WTC11 (cell line): Measurements from ENCODE around the gene ZFP36L2. TPM values are rescaled to one million over a fixed set of nuclear protein-coding genes. Genes with fewer than 3 reads are reported as not detected.
A peak's percentile ranks its signal among the peaks of the same experiment; 100 is the strongest.

ENCODE experiments used
- ATAC-seq: fragments of 200-7000 bp; cut with Tn5 transposase; 2 replicates; pipeline ENCODE4 v1.10.0; 2021; ENCODE audit warnings: mild to moderate bottlenecking, moderate library complexity
- CTCF ChIA-PET: fragments of 300-600 bp; sonication (Branson Sonifier 250); formaldehyde crosslinking; loops from one replicate; lab custom pipeline; 2021; ENCODE audit warnings: antibody characterized with exemption; lab: Charles Lee
- POLR2A ChIA-PET: fragments of 350-600 bp; sonication (Branson Sonifier 250); formaldehyde crosslinking; loops from one replicate; lab custom pipeline; 2021; ENCODE audit warnings: antibody characterized with exemption; lab: Charles Lee
- DNase-seq: peaks from one replicate; pipeline ENCODE4 v3.0.0; 2021; ENCODE audit warnings: low spot score
- H3K27ac Mint-ChIP-seq: 2 replicates; pipeline ENCODE4 v1.8.0; 2021; ENCODE audit warnings: mixed read lengths
- H3K27me3 Mint-ChIP-seq: 2 replicates; pipeline ENCODE4 v1.8.0; 2021; ENCODE audit warnings: low read depth, mild to moderate bottlenecking, moderate library complexity, mixed read lengths
- H3K36me3 Mint-ChIP-seq: 2 replicates; pipeline ENCODE4 v1.8.0; 2021; ENCODE audit warnings: mixed read lengths
- H3K4me1 Mint-ChIP-seq: 2 replicates; pipeline ENCODE4 v1.8.0; 2022; ENCODE audit warnings: mixed read lengths
- H3K4me3 Mint-ChIP-seq: 2 replicates; pipeline ENCODE4 v1.8.0; 2021; ENCODE audit warnings: mild to moderate bottlenecking, moderate library complexity, mixed read lengths
- H3K9me3 Mint-ChIP-seq: 2 replicates; pipeline ENCODE4 v1.8.0; 2021; ENCODE audit warnings: mixed read lengths
- FOXK1 ChIP-seq: sonication (generic); formaldehyde crosslinking; IDR thresholded peaks from 2 replicates; pipeline ENCODE4 v1.8.0; 2022; ENCODE audit warnings: mild to moderate bottlenecking, moderate library complexity, missing genetic modification reagents
- GTF2I ChIP-seq: fragments of 250-450 bp; sonication (Bioruptor Pico); conservative IDR thresholded peaks from 2 replicates; pipeline ENCODE4 v1.4.0; 2021; ENCODE audit warnings: mild to moderate bottlenecking
- IRF2 ChIP-seq: sonication (generic); formaldehyde crosslinking; IDR thresholded peaks from 2 replicates; pipeline ENCODE4 v1.8.0; 2022; ENCODE audit warnings: low read depth, missing genetic modification reagents, borderline replicate concordance
- KAT7 ChIP-seq: sonication (generic); formaldehyde crosslinking; IDR thresholded peaks from 2 replicates; pipeline ENCODE4 v1.8.1; 2023; ENCODE audit warnings: missing genetic modification reagents, mild to moderate bottlenecking, borderline replicate concordance
- NFE2L1 ChIP-seq: sonication (generic); formaldehyde crosslinking; IDR thresholded peaks from 2 replicates; pipeline ENCODE4 v1.8.1; 2023; ENCODE audit warnings: missing genetic modification reagents
- NR3C1 ChIP-seq: sonication (generic); formaldehyde crosslinking; conservative IDR thresholded peaks from 2 replicates; pipeline ENCODE4 v1.8.1; 2023; ENCODE audit warnings: low read depth, mild to moderate bottlenecking, missing genetic modification reagents
- SOX15 ChIP-seq: fragments of 250-450 bp; sonication (Bioruptor Pico); IDR thresholded peaks from 2 replicates; pipeline ENCODE4 v1.9.0; 2021; ENCODE audit warnings: mild to moderate bottlenecking
- ZBTB21 ChIP-seq: sonication (generic); formaldehyde crosslinking; IDR thresholded peaks from 2 replicates; pipeline ENCODE4 v1.8.1; 2023; ENCODE audit warnings: mild to moderate bottlenecking, missing genetic modification reagents, borderline replicate concordance
- ZNF121 ChIP-seq: sonication (generic); formaldehyde crosslinking; IDR thresholded peaks from 2 replicates; pipeline ENCODE4 v1.8.0; 2023; ENCODE audit warnings: missing genetic modification reagents
- ZNF219 ChIP-seq: sonication (generic); formaldehyde crosslinking; IDR thresholded peaks from 2 replicates; pipeline ENCODE4 v1.8.0; 2023; ENCODE audit warnings: missing genetic modification reagents, mild to moderate bottlenecking, borderline replicate concordance
- ZNF232 ChIP-seq: sonication (generic); formaldehyde crosslinking; IDR thresholded peaks from 2 replicates; pipeline ENCODE4 v1.8.0; 2022; ENCODE audit warnings: mild to moderate bottlenecking, missing genetic modification reagents
- ZNF416 ChIP-seq: fragments of 250-450 bp; sonication (Bioruptor Pico); IDR thresholded peaks from 2 replicates; pipeline ENCODE4 v1.9.0; 2021; ENCODE audit warnings: mild to moderate bottlenecking, inconsistent platforms
- ZNF671 ChIP-seq: fragments of 250-450 bp; sonication (Bioruptor Pico); IDR thresholded peaks from 2 replicates; pipeline ENCODE4 v1.8.0; 2021; ENCODE audit warnings: mild to moderate bottlenecking
- total RNA-seq: library from RNA; stranded (reverse); gene quantifications from 3 replicates; pipeline ENCODE4 v1.2.3, GENCODE V29; 2021
- TF ChIP-seq, protein P1 (sequence below): fragments of 250-450 bp; sonication (Bioruptor Pico); IDR thresholded peaks from 2 replicates; pipeline ENCODE4 v1.9.0; 2021; ENCODE audit warnings: moderate library complexity, mild to moderate bottlenecking, inconsistent platforms, borderline replicate concordance
- TF ChIP-seq, protein P2 (sequence below): sonication (generic); formaldehyde crosslinking; conservative IDR thresholded peaks from 2 replicates; pipeline ENCODE4 v1.8.1; 2022; ENCODE audit warnings: mild to moderate bottlenecking, missing genetic modification reagents
- TF ChIP-seq, protein P3 (sequence below): sonication (generic); formaldehyde crosslinking; IDR thresholded peaks from 2 replicates; pipeline ENCODE4 v1.8.0; 2022; ENCODE audit warnings: missing genetic modification reagents
- TF ChIP-seq, protein P4 (sequence below): sonication (generic); formaldehyde crosslinking; IDR thresholded peaks from 2 replicates; pipeline ENCODE4 v1.8.1; 2022; ENCODE audit warnings: missing genetic modification reagents, borderline replicate concordance
- TF ChIP-seq, protein P5 (sequence below): sonication (generic); formaldehyde crosslinking; IDR thresholded peaks from 2 replicates; pipeline ENCODE4 v1.8.0; 2023; ENCODE audit warnings: missing genetic modification reagents, mild to moderate bottlenecking, borderline replicate concordance
- TF ChIP-seq, protein P6 (sequence below): sonication (generic); formaldehyde crosslinking; IDR thresholded peaks from 2 replicates; pipeline ENCODE4 v1.8.0; 2022; ENCODE audit warnings: mild to moderate bottlenecking, missing genetic modification reagents
- TF ChIP-seq, protein P7 (sequence below): sonication (generic); formaldehyde crosslinking; IDR thresholded peaks from 2 replicates; pipeline ENCODE4 v1.8.1; 2022; ENCODE audit warnings: mild to moderate bottlenecking, missing genetic modification reagents, moderate library complexity, borderline replicate concordance
- TF ChIP-seq, protein P8 (sequence below): sonication (generic); formaldehyde crosslinking; IDR thresholded peaks from 2 replicates; pipeline ENCODE4 v1.8.1; 2023; ENCODE audit warnings: mild to moderate bottlenecking, missing genetic modification reagents, moderate library complexity

The ZFP36L2 gene
- total RNA-seq, 1 experiment from 2014 or later: 50.4 TPM

DNA sequence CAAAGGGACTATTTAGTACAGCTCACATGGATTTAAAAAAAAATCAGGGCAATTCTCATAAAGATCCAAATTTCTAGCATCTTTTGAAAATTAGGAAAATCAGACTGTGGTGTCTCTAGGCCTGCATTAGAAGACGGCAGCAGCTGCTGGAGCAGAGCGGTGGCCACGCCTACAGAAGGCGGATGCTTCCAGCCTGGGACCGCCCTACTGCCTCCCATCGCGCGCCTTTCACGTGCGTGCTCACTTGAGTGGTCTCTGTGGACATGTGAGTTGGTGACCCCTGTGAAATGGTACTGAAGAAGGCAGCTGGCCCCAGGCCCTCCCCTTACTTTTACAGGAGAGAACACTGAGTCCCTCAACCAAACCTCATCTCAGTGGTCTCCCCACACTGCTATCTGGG is 15.2 kb upstream of the ZFP36L2 start:
- Mint-ChIP-seq H3K4me3 (no peak overlapping the region), H3K4me1 (peaks cover 8% of the 10 kb centered on the region), H3K27ac (no peak overlapping the region), H3K9me3 (no peaks in the 10 kb centered on the region)
- POLR2A ChIA-PET: no interaction called here
- CTCF ChIA-PET: interaction anchor here (0.9 to 3.3 kb wide), 4 partner anchors 13 to 336 kb away, joined by 3 to 23 read pairs (median 4); partner anchors contain the start of gene ZFP36L2
- DNase-seq (peak; percentile 46), ATAC-seq (peak; percentile 87)
- TF ChIP-seq ZNF219 (CRISPR knock-in tag) (no peak), NR3C1 (no peak), FOXK1 (CRISPR knock-in tag) (no peak), ZNF671 (no peak), ZNF232 (CRISPR knock-in tag) (no peak), ZNF416 (CRISPR knock-in tag) (no peak)
- TF ChIP-seq, protein P1, sequence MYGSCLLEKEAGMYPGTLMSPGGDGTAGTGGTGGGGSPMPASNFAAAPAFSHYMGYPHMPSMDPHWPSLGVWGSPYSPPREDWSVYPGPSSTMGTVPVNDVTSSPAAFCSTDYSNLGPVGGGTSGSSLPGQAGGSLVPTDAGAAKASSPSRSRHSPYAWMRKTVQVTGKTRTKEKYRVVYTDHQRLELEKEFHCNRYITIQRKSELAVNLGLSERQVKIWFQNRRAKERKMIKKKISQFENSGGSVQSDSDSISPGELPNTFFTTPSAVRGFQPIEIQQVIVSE (CRISPR knock-in tag): no peak
- TF ChIP-seq, protein P2, sequence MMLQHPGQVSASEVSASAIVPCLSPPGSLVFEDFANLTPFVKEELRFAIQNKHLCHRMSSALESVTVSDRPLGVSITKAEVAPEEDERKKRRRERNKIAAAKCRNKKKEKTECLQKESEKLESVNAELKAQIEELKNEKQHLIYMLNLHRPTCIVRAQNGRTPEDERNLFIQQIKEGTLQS: no peak
- TF ChIP-seq, protein P3, sequence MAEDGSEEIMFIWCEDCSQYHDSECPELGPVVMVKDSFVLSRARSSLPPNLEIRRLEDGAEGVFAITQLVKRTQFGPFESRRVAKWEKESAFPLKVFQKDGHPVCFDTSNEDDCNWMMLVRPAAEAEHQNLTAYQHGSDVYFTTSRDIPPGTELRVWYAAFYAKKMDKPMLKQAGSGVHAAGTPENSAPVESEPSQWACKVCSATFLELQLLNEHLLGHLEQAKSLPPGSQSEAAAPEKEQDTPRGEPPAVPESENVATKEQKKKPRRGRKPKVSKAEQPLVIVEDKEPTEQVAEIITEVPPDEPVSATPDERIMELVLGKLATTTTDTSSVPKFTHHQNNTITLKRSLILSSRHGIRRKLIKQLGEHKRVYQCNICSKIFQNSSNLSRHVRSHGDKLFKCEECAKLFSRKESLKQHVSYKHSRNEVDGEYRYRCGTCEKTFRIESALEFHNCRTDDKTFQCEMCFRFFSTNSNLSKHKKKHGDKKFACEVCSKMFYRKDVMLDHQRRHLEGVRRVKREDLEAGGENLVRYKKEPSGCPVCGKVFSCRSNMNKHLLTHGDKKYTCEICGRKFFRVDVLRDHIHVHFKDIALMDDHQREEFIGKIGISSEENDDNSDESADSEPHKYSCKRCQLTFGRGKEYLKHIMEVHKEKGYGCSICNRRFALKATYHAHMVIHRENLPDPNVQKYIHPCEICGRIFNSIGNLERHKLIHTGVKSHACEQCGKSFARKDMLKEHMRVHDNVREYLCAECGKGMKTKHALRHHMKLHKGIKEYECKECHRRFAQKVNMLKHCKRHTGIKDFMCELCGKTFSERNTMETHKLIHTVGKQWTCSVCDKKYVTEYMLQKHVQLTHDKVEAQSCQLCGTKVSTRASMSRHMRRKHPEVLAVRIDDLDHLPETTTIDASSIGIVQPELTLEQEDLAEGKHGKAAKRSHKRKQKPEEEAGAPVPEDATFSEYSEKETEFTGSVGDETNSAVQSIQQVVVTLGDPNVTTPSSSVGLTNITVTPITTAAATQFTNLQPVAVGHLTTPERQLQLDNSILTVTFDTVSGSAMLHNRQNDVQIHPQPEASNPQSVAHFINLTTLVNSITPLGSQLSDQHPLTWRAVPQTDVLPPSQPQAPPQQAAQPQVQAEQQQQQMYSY (CRISPR knock-in tag): no peak
- TF ChIP-seq, protein P4, sequence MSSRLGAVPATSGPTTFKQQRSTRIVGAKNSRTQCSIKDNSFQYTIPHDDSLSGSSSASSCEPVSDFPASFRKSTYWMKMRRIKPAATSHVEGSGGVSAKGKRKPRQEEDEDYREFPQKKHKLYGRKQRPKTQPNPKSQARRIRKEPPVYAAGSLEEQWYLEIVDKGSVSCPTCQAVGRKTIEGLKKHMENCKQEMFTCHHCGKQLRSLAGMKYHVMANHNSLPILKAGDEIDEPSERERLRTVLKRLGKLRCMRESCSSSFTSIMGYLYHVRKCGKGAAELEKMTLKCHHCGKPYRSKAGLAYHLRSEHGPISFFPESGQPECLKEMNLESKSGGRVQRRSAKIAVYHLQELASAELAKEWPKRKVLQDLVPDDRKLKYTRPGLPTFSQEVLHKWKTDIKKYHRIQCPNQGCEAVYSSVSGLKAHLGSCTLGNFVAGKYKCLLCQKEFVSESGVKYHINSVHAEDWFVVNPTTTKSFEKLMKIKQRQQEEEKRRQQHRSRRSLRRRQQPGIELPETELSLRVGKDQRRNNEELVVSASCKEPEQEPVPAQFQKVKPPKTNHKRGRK (CRISPR knock-in tag): no peak
- TF ChIP-seq, all 79 proteins: peak for 0
- no peaks in the 10 kb centered on the region for H3K36me3 Mint-ChIP-seq
- no peaks in the 10 kb centered on the region for H3K27me3 Mint-ChIP-seq

DNA sequence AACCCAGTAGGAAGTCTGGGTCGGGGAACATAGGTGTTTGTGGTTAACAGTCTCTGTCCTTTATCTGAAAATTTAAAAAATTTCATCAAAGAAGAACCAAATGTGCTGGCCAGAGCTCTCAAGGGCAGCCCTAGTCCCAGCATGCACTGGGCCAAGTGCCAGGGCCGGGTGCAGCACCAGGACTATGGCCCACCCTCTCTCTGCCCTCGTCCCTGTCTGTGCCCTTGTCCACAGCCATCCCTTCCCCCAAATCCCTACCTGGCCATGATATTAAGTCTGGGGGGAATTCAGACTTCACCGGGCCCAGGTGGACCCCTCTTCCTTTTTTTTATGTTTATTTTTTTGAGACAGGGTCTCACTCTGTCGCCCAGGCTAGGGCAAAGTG is 14.4 kb upstream of the ZFP36L2 start:
- CTCF ChIA-PET: interaction anchor here (1.0 to 3.3 kb wide), 10 partner anchors 12 to 114 kb away, joined by 3 to 23 read pairs (median 6); partner anchors contain the start of gene ZFP36L2
- no peak overlapping the region for H3K4me3 Mint-ChIP-seq
- DNase-seq (no peak), ATAC-seq (no peak; the same call in 1 of the 2 replicates)
- no peaks in the 10 kb centered on the region for H3K9me3 Mint-ChIP-seq
- POLR2A ChIA-PET: interaction anchor here (0.9 kb wide), 1 partner anchor 17 kb away, joined by 3 read pairs; no protein-coding TSS in a partner anchor
- no peaks in the 10 kb centered on the region for H3K27me3 Mint-ChIP-seq
- H3K4me1 Mint-ChIP-seq: peaks cover 7% of the 10 kb centered on the region
- H3K27ac Mint-ChIP-seq: no peak overlapping the region
- H3K36me3 Mint-ChIP-seq: no peaks in the 10 kb centered on the region
- TF ChIP-seq, protein P5, sequence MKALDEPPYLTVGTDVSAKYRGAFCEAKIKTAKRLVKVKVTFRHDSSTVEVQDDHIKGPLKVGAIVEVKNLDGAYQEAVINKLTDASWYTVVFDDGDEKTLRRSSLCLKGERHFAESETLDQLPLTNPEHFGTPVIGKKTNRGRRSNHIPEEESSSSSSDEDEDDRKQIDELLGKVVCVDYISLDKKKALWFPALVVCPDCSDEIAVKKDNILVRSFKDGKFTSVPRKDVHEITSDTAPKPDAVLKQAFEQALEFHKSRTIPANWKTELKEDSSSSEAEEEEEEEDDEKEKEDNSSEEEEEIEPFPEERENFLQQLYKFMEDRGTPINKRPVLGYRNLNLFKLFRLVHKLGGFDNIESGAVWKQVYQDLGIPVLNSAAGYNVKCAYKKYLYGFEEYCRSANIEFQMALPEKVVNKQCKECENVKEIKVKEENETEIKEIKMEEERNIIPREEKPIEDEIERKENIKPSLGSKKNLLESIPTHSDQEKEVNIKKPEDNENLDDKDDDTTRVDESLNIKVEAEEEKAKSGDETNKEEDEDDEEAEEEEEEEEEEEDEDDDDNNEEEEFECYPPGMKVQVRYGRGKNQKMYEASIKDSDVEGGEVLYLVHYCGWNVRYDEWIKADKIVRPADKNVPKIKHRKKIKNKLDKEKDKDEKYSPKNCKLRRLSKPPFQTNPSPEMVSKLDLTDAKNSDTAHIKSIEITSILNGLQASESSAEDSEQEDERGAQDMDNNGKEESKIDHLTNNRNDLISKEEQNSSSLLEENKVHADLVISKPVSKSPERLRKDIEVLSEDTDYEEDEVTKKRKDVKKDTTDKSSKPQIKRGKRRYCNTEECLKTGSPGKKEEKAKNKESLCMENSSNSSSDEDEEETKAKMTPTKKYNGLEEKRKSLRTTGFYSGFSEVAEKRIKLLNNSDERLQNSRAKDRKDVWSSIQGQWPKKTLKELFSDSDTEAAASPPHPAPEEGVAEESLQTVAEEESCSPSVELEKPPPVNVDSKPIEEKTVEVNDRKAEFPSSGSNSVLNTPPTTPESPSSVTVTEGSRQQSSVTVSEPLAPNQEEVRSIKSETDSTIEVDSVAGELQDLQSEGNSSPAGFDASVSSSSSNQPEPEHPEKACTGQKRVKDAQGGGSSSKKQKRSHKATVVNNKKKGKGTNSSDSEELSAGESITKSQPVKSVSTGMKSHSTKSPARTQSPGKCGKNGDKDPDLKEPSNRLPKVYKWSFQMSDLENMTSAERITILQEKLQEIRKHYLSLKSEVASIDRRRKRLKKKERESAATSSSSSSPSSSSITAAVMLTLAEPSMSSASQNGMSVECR (CRISPR knock-in tag): no peak
- TF ChIP-seq ZNF416 (CRISPR knock-in tag): no peak
- no peak for TF ChIP-seq ZBTB21
- TF ChIP-seq IRF2 (CRISPR knock-in tag): no peak
- TF ChIP-seq NFE2L1 (CRISPR knock-in tag): no peak
- TF ChIP-seq, protein P6, sequence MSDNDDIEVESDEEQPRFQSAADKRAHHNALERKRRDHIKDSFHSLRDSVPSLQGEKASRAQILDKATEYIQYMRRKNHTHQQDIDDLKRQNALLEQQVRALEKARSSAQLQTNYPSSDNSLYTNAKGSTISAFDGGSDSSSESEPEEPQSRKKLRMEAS (CRISPR knock-in tag): no peak
- TF ChIP-seq KAT7 (CRISPR knock-in tag): no peak
- TF ChIP-seq, protein P7, sequence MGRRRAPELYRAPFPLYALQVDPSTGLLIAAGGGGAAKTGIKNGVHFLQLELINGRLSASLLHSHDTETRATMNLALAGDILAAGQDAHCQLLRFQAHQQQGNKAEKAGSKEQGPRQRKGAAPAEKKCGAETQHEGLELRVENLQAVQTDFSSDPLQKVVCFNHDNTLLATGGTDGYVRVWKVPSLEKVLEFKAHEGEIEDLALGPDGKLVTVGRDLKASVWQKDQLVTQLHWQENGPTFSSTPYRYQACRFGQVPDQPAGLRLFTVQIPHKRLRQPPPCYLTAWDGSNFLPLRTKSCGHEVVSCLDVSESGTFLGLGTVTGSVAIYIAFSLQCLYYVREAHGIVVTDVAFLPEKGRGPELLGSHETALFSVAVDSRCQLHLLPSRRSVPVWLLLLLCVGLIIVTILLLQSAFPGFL (CRISPR knock-in tag): no peak
- TF ChIP-seq SOX15 (CRISPR knock-in tag): no peak
- TF ChIP-seq, protein P8, sequence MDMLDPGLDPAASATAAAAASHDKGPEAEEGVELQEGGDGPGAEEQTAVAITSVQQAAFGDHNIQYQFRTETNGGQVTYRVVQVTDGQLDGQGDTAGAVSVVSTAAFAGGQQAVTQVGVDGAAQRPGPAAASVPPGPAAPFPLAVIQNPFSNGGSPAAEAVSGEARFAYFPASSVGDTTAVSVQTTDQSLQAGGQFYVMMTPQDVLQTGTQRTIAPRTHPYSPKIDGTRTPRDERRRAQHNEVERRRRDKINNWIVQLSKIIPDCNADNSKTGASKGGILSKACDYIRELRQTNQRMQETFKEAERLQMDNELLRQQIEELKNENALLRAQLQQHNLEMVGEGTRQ: no peak
- TF ChIP-seq GTF2I (CRISPR knock-in tag): no peak
- no peak for TF ChIP-seq ZNF121 (CRISPR knock-in tag)
